Measurements from ENCODE around the gene OXCT1.

GRCh38 chr5:41827792-41828191 is 42.4 kb downstream of the OXCT1 start:
- TF ChIP-seq MXD4 (CRISPR knock-in tag; IDR thresholded peaks at IDR 0.05; ENCODE audit: borderline replicate concordance) (no peak), CTCF (IDR thresholded peaks at IDR 0.05) (no peak), NR1H2 (CRISPR knock-in tag; IDR thresholded peaks at IDR 0.05) (no peak), USF1 (CRISPR knock-in tag; IDR thresholded peaks at IDR 0.05) (no peak), ZBTB43 (CRISPR knock-in tag; IDR thresholded peaks at IDR 0.05) (no peak), NR3C1 (CRISPR knock-in tag; conservative IDR thresholded peaks at IDR 0.05; ENCODE audit: low read depth) (no peak), ELF4 (CRISPR knock-in tag; IDR thresholded peaks at IDR 0.05; ENCODE audit: low read depth) (no peak), CREB1 (CRISPR knock-in tag; IDR thresholded peaks at IDR 0.05) (no peak), MAX (CRISPR knock-in tag; IDR thresholded peaks at IDR 0.05) (no peak)

All from WTC11 (cell line).